ENCODE data around the gene PTPRJ. TPM values are rescaled to one million over a fixed set of nuclear protein-coding genes. Genes with fewer than 3 reads are reported as not detected.
"Not testable (repeated sequence)": the region's sequence is repeated elsewhere in the genome, so short reads cannot be mapped to it uniquely, and the experiment has no call there.

The PTPRJ gene
- total RNA-seq, 1 donor from 2014 or later: 18.6 TPM

DNA sequence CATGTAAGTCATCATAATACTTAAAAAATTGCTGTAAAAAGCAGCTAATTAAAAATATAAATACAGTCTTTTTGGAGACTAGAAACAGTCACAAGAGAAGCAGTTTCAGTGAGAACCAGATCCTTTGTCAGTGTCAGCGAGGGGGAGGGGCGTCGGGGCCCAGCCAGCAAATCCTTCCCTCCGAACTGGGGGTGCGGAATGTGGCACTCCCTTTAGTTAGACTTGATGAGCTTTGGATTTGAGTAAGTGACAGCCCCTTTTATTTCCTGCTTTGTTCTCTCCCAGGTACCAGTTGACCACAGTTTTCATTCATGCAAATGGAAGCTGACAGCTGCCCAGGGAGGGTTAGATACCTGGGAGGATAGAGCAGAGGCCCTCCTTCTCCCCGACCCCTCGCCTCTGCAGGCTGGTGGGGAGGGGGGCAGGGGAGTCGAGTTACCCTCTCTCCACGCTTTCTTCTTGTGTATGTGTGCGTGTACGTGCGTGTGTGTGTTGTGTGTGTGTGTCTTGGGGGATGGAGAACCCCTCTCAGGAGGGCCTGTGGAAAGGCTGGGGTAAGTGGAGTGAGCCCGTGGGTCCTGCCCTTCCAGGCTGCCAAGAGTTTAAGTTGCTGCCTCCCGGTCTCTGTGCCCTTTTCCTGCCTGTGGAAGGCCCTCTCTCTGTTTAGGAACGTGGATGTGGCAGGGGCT lies 38.3 kb downstream of the PTPRJ start:
- Mint-ChIP-seq H3K27me3 (no peaks in the 10 kb centered on the region), H3K4me1 (ENCODE audit: unreplicated experiment) (peaks cover 48% of the 10 kb centered on the region), H3K27ac (peak overlapping the region; percentile 100), H3K9me3 (no peaks in the 10 kb centered on the region), H3K4me3 (peak overlapping the region; percentile 78), H3K36me3 (no peaks in the 10 kb centered on the region)
- no peak for DNase-seq (ENCODE audit: extremely low spot score, unreplicated experiment)
- TF ChIP-seq, protein P1, sequence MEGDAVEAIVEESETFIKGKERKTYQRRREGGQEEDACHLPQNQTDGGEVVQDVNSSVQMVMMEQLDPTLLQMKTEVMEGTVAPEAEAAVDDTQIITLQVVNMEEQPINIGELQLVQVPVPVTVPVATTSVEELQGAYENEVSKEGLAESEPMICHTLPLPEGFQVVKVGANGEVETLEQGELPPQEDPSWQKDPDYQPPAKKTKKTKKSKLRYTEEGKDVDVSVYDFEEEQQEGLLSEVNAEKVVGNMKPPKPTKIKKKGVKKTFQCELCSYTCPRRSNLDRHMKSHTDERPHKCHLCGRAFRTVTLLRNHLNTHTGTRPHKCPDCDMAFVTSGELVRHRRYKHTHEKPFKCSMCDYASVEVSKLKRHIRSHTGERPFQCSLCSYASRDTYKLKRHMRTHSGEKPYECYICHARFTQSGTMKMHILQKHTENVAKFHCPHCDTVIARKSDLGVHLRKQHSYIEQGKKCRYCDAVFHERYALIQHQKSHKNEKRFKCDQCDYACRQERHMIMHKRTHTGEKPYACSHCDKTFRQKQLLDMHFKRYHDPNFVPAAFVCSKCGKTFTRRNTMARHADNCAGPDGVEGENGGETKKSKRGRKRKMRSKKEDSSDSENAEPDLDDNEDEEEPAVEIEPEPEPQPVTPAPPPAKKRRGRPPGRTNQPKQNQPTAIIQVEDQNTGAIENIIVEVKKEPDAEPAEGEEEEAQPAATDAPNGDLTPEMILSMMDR (conservative IDR thresholded peaks at IDR 0.05): no peak

DNA sequence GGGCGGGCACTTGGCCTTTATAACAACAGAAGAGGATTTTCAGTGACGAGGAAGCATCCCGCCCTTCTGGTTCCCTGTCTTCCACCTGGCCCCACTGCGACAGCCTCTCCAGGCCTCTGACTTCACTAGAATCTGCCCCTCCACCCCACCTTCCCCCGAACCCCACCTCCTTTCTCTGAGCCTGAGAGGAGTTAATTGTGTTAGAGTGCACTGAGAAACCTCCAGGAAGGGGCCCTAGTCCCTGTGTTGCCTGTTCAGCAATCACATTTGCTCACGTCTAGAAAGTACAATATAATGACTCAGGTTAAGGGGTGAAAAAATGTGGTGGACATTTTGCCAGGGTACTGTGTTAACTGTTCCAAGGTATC lies 38.8 kb downstream of the PTPRJ start:
- H3K4me1 Mint-ChIP-seq (ENCODE audit: unreplicated experiment): peaks cover 49% of the 10 kb centered on the region
- no peaks in the 10 kb centered on the region for H3K9me3 Mint-ChIP-seq
- TF ChIP-seq, protein P1 (conservative IDR thresholded peaks at IDR 0.05): no peak
- no peaks in the 10 kb centered on the region for H3K27me3 Mint-ChIP-seq
- H3K27ac Mint-ChIP-seq: peak overlapping the region; percentile 100
- H3K36me3 Mint-ChIP-seq: no peaks in the 10 kb centered on the region
- DNase-seq (ENCODE audit: extremely low spot score, unreplicated experiment): no peak
- H3K4me3 Mint-ChIP-seq: peak overlapping the region; percentile 78

DNA sequence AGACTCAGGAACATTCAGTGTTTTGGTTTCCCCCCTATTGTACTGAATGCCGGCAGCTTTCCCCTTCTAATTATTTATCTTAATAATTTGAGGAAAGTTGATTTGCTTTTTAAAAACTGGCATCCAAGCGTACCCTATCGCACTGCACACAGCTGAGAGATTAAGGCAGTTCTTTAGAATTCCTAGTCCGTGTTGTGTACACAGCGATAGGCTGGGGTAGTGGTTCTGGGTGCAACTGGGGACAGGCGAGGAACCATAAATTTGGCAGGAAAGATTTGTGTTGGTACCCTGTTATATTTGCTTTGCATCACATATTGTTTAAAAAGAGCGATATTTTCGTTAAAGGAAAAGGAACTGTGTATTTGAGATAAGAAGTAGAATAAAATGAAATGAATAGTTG lies 39.2 kb downstream of the PTPRJ start:
- DNase-seq (ENCODE audit: extremely low spot score, unreplicated experiment): no peak
- H3K27ac Mint-ChIP-seq: peak overlapping the region; percentile 100
- peaks cover 53% of the 10 kb centered on the region for H3K4me1 Mint-ChIP-seq (ENCODE audit: unreplicated experiment)
- no peaks in the 10 kb centered on the region for H3K27me3 Mint-ChIP-seq
- peak overlapping the region; percentile 78 for H3K4me3 Mint-ChIP-seq
- TF ChIP-seq, protein P1 (conservative IDR thresholded peaks at IDR 0.05): no peak
- no peaks in the 10 kb centered on the region for H3K9me3 Mint-ChIP-seq
- no peaks in the 10 kb centered on the region for H3K36me3 Mint-ChIP-seq

DNA sequence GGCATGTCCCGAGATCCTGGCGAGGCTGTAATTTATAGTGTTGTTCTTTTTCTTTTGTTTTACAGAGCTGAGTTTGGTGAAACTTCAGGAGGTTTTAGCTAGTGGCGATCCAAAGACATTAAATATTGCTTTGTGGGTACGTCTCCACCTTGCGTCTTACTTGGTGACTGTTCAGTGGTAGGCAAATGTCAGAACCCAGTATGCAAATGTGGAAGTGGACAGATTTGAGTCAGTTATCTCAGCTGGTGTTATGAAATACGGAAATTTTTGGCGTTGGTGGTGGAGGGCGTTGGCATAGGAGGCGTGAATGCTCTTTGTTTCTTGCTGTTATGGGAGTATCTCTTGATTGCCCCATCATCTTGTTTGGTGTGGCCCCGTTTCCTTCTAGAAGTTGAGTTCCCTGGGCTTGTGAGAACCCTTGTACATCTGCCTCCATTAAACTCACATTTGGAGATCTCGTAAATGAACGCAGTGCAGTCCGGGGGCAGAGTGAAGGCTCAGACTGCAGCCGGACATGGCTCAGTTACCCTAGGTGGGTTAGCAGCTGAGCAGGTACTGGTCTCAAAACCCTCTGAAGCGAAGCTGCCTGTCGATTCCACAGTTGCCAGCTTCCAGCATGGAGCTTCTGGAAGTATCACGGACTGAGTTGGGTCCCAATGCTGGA lies 39.9 kb downstream of the PTPRJ start:
- Mint-ChIP-seq H3K27me3 (no peaks in the 10 kb centered on the region), H3K27ac (peak overlapping the region; percentile 100), H3K4me1 (ENCODE audit: unreplicated experiment) (peaks cover 59% of the 10 kb centered on the region)

DNA sequence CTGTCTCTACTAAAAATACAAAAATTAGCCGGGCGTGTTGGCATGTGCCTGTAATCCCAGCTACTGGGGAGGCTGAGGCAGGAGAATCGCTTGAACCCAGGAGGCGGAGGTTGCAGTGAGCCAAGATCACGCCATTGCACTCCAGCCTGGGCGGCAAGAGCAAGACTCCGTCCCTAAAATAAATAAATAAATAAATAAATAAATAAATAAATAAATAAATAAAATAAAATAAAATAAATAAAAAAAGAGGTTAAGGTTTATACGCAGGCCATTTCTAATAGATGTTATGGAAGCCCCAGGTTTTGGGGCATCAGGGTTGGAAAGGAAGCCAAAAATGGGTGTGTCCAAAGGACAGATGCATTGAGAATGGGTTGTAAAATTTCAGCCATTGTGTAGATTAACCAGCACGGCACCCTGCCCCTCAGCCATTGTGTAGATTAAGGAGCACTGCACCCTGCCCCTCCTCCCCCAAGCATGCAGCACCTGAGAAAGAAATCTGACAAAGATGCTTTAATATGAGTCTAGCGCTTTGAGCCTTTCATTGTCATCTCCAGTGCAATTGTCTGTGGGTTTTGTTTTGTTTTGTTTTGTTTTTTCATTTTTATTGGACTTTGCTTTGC lies 41.0 kb downstream of the PTPRJ start:
- peak overlapping the region; percentile 33 for H3K27ac Mint-ChIP-seq
- not testable (repeated sequence) for H3K36me3 Mint-ChIP-seq; H3K27me3 Mint-ChIP-seq; H3K9me3 Mint-ChIP-seq; DNase-seq (ENCODE audit: extremely low spot score, unreplicated experiment); H3K4me3 Mint-ChIP-seq
- peaks cover 61% of the 10 kb centered on the region for H3K4me1 Mint-ChIP-seq (ENCODE audit: unreplicated experiment)

More for the DNA sequence above, 39.9 kb downstream of the PTPRJ start:
- Mint-ChIP-seq H3K4me3 (peak overlapping the region; percentile 4), H3K9me3 (no peaks in the 10 kb centered on the region), H3K36me3 (no peaks in the 10 kb centered on the region)
- TF ChIP-seq, protein P1 (conservative IDR thresholded peaks at IDR 0.05): no peak
- no peak for DNase-seq (ENCODE audit: extremely low spot score, unreplicated experiment)

DNA sequence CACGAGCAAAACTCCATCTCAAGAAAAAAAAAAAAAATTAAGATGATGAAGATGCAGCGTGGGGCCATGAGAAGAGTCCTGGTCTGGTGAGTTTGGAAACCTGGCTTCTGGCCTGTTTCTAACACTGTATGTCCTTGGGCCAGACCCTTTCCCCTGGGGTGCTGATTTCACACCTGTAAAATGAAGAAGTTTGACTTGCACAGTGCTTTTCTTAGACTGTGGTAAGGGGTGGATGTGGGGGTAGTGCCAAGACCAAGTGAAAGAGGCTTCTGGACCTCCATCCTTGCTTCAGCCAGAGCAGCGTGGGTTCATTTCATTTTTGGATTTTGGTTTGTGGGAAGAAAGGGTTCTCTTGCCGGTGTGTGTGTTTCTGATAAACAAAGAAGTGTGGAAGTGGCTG lies 42.1 kb downstream of the PTPRJ start:
- Mint-ChIP-seq H3K27ac (peak overlapping the region; percentile 4), H3K27me3 (no peaks in the 10 kb centered on the region), H3K36me3 (no peaks in the 10 kb centered on the region), H3K9me3 (no peaks in the 10 kb centered on the region), H3K4me3 (no peak overlapping the region), H3K4me1 (ENCODE audit: unreplicated experiment) (peaks cover 59% of the 10 kb centered on the region)
- TF ChIP-seq, protein P1 (conservative IDR thresholded peaks at IDR 0.05): no peak
- no peak for DNase-seq (ENCODE audit: extremely low spot score, unreplicated experiment)

DNA sequence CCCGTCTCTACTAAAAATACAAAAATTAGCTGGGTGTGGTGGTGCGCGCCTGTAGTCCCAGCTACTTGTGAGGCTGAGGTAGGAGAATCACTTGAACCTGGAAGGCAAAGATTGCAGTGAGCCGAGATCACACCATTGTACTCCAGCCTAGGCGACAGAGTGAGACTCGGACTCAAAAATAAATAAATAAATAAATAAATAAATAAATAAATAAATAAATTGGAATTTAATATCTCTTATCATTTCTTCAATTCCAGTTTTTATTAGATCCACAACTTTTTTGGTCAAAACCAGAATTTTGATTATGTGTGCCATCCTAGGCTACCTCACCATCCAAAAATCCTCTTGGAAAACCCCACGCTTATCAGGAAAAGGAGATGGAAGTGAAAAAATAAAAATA lies 43.2 kb downstream of the PTPRJ start:
- not testable (repeated sequence) for H3K27ac Mint-ChIP-seq; H3K4me3 Mint-ChIP-seq; H3K9me3 Mint-ChIP-seq; DNase-seq (ENCODE audit: extremely low spot score, unreplicated experiment); H3K36me3 Mint-ChIP-seq; H3K27me3 Mint-ChIP-seq
- H3K4me1 Mint-ChIP-seq (ENCODE audit: unreplicated experiment): peaks cover 48% of the 10 kb centered on the region

Measured in type B pancreatic cell (in vitro differentiated cells).